D721Med (cell line): ENCODE results near the gene MLLT3.

Experiments
- DNase-seq: peaks from one replicate; pipeline ENCODE4 v3.0.0; 2011; ENCODE audit warnings: low spot score; ENCODE audit not compliant: insufficient read length
- FAIRE-seq: peaks from 2 replicates; lab custom pipeline; 2011; peaks lifted over from hg19 to GRCh38; lab: Jason Lieb, UNC
- TF ChIP-seq, protein P1 (sequence below): IDR thresholded peaks from 2 replicates; pipeline ENCODE4 v1.5.1; 2012; ENCODE audit warnings: mild to moderate bottlenecking, control low read depth; ENCODE audit not compliant: insufficient read depth; ENCODE audit errors: missing control alignments

The MLLT3 gene

DNA sequence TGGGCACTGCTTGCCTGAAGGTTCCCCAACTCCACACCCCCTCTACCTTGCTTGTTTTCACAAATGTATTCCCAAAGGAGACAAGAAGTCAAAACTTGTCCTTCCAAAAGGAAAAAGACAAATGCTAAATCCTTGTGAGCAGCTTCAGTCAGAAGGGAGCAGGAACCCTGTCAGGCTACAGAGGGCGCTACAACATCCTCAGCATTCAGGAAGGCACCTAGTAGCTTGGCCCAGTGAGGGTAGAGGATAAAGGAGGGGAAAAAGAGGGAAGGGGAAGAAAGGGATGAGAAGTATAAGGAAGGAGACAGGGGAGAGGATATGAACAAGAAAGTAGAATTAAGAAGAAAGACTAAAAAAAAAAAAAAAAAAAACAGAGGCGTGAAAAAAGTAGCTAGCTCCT is 97.5 kb downstream of the MLLT3 start:
- TF ChIP-seq, protein P1, sequence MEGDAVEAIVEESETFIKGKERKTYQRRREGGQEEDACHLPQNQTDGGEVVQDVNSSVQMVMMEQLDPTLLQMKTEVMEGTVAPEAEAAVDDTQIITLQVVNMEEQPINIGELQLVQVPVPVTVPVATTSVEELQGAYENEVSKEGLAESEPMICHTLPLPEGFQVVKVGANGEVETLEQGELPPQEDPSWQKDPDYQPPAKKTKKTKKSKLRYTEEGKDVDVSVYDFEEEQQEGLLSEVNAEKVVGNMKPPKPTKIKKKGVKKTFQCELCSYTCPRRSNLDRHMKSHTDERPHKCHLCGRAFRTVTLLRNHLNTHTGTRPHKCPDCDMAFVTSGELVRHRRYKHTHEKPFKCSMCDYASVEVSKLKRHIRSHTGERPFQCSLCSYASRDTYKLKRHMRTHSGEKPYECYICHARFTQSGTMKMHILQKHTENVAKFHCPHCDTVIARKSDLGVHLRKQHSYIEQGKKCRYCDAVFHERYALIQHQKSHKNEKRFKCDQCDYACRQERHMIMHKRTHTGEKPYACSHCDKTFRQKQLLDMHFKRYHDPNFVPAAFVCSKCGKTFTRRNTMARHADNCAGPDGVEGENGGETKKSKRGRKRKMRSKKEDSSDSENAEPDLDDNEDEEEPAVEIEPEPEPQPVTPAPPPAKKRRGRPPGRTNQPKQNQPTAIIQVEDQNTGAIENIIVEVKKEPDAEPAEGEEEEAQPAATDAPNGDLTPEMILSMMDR: peak; percentile 27
- no peak for DNase-seq
- no peak for FAIRE-seq

DNA sequence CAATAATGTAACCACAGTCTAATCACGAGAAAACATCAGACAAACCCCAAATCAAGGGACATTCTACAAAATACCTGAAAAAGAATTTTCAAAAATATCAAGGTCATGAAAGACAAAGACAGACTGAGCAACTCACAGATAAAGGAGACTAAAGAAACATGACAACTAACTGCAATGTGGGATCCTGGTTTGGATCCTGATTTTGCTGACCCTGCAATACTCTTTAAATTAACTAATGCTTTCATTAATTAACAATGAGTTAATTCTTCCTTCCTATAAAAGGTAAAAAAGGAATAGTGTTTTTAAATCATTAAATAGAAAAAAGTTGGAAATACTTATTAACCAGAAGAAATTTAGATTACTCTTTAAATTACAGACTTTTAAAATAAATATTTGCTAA is 103.6 kb downstream of the MLLT3 start:
- no peak for FAIRE-seq
- no peak for DNase-seq
- TF ChIP-seq, protein P1: no peak

- FAIRE-seq: no peak
These were observed 109.0 kb downstream of the MLLT3 start for GRCh38 chr9:20513126-20513913.

DNA sequence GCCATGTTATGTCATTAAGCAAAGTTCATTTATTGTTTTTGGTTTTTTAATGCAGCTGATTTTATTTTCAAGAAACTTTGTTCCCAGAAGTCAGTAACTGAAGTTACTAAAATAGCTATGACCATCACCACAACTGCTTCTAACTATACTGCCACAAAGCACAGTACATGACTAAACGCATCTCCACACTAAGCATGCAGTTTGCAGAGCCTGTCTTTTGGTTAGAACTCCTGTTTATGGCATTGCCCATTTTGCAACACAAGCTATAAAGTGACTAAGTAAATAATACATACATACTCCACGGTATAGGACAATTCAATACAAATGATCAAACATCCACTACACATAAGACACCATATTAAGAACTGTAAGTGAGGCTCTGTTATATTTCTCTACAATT is 109.7 kb downstream of the MLLT3 start:
- TF ChIP-seq, protein P1: no peak
- FAIRE-seq (no peak), DNase-seq (no peak)

More at GRCh38 chr9:20513126-20513913, 109.0 kb downstream of the MLLT3 start:
- no peak for DNase-seq
- TF ChIP-seq, protein P1: no peak

GRCh38 chr9:20512106-20512505 is 110.2 kb downstream of the MLLT3 start:
- no peak for FAIRE-seq
- DNase-seq: no peak
- TF ChIP-seq, protein P1: no peak

DNA sequence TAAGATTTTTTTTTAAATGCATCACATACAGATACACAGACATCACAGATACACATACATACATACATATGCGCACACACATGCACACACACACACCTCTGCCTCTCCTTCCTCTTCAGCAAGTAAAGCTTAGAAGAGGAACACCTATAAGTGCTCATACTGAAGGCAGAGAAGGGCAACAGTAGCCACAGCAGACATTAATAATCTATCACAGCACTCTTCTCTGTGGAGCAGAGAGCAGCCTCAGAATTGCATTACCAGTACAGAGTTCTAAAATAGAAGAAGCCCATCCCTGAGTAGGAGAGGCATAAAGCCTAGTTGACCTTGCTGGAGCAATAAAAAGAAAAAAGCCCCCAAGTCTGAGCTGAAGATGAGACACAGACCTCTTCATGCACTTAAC is 110.6 kb downstream of the MLLT3 start:
- TF ChIP-seq, protein P1: no peak
- FAIRE-seq (no peak), DNase-seq (no peak)

- FAIRE-seq (no peak), DNase-seq (no peak)
- TF ChIP-seq, protein P1: no peak
These were observed 112.8 kb downstream of the MLLT3 start for GRCh38 chr9:20509466-20509865.
